ENCODE results near the gene OPCML.

Gene OPCML

GRCh38 chr11:132933703-132934102, 598.6 kb downstream of the OPCML start:
- DNase-seq (ENCODE audit: low spot score), result no peak

GRCh38 chr11:132925825-132926469, 606.4 kb downstream of the OPCML start:
- no peak for DNase-seq (ENCODE audit: low spot score)

- DNase-seq (ENCODE audit: low spot score), result no peak
Measured at GRCh38 chr11:132921597-132921996, 610.7 kb downstream of the OPCML start.

- DNase-seq (ENCODE audit: low spot score), result no peak
Measured at GRCh38 chr11:132920451-132921096, 611.7 kb downstream of the OPCML start.

GRCh38 chr11:132914600-132914999, 617.7 kb downstream of the OPCML start:
- no peak for DNase-seq (ENCODE audit: low spot score)

- DNase-seq (ENCODE audit: low spot score), result no peak
Measured at GRCh38 chr11:132913886-132914285, 618.4 kb downstream of the OPCML start.

GRCh38 chr11:132913295-132913694, 619.0 kb downstream of the OPCML start:
- no peak for DNase-seq (ENCODE audit: low spot score)

- DNase-seq (ENCODE audit: low spot score), result no peak
Measured at GRCh38 chr11:132911186-132911585, 621.1 kb downstream of the OPCML start.

GRCh38 chr11:132910011-132910760, 622.1 kb downstream of the OPCML start:
- no peak for DNase-seq (ENCODE audit: low spot score)

GRCh38 chr11:132909021-132909606, 623.2 kb downstream of the OPCML start:
- no peak for DNase-seq (ENCODE audit: low spot score)

- no peak for DNase-seq (ENCODE audit: low spot score)
Measured at GRCh38 chr11:132908414-132908810, 623.9 kb downstream of the OPCML start.

- no peak for DNase-seq (ENCODE audit: low spot score)
Measured at GRCh38 chr11:132907651-132908413, 624.5 kb downstream of the OPCML start.

- no peak for DNase-seq (ENCODE audit: low spot score)
Measured at GRCh38 chr11:132904607-132905006, 627.7 kb downstream of the OPCML start.

GRCh38 chr11:132904091-132904490, 628.2 kb downstream of the OPCML start:
- DNase-seq (ENCODE audit: low spot score), result no peak

GRCh38 chr11:132901638-132902471, 630.4 kb downstream of the OPCML start:
- no peak for DNase-seq (ENCODE audit: low spot score)

GRCh38 chr11:132898676-132899075, 633.6 kb downstream of the OPCML start:
- DNase-seq (ENCODE audit: low spot score), result no peak

- DNase-seq (ENCODE audit: low spot score), result no peak
Measured at GRCh38 chr11:132898021-132898420, 634.3 kb downstream of the OPCML start.

GRCh38 chr11:132895340-132895739, 637.0 kb downstream of the OPCML start:
- no peak for DNase-seq (ENCODE audit: low spot score)

- DNase-seq (ENCODE audit: low spot score), result no peak
Measured at GRCh38 chr11:132894606-132895005, 637.7 kb downstream of the OPCML start.

GRCh38 chr11:132892876-132893275, 639.4 kb downstream of the OPCML start:
- no peak for DNase-seq (ENCODE audit: low spot score)

GRCh38 chr11:132888226-132888625, 644.1 kb downstream of the OPCML start:
- DNase-seq (ENCODE audit: low spot score), result no peak

Data from LoVo (cell line).